Measurements from ENCODE around the gene CIAO1.

DNA sequence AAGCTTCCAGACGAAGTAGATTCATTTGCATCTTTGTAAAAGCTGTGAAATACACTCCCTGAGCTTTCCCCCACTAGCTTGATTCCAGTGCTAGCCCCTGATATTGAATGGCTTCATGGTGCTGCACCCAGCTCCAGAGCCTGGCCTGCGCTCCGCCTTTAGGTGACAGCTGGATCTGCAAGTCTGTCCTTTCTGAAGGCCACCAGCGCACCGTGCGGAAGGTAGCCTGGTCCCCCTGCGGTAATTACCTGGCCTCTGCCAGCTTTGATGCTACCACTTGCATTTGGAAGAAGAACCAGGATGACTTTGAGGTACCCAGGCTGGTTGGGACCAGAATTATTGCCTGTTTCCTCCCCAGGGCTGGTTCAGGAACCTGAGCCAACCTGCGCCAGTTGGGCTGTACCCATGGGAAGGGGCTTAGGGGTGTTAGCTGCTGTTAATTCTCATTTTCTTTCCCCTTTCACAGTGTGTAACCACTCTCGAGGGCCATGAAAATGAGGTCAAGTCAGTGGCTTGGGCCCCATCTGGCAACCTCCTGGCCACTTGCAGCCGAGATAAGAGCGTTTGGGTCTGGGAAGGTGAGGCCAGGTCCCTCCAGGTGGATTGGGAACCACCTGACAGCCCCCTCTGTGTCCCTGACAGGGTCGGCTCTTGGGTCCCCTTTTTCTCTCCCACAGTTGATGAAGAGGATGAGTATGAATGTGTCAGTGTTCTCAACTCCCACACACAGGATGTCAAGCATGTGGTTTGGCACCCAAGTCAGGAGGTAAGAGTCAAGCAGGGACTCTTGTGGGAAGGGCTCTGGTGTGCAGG is 1.3 kb downstream of the CIAO1 start:
- TF ChIP-seq SP1 (IDR thresholded peaks at IDR 0.05), result no peak
- no peak for TF ChIP-seq ARNT (IDR thresholded peaks at IDR 0.05)
- TF ChIP-seq FOXK2 (IDR thresholded peaks at IDR 0.05), result no peak
- TF ChIP-seq LEF1 (IDR thresholded peaks at IDR 0.05; ENCODE audit: borderline replicate concordance), result no peak
- TF ChIP-seq, protein P1, sequence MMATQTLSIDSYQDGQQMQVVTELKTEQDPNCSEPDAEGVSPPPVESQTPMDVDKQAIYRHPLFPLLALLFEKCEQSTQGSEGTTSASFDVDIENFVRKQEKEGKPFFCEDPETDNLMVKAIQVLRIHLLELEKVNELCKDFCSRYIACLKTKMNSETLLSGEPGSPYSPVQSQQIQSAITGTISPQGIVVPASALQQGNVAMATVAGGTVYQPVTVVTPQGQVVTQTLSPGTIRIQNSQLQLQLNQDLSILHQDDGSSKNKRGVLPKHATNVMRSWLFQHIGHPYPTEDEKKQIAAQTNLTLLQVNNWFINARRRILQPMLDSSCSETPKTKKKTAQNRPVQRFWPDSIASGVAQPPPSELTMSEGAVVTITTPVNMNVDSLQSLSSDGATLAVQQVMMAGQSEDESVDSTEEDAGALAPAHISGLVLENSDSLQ (IDR thresholded peaks at IDR 0.05), result no peak
- no peak for TF ChIP-seq ZNF384 (IDR thresholded peaks at IDR 0.05)
- no peak for TF ChIP-seq CTBP1 (IDR thresholded peaks at IDR 0.05; ENCODE audit: borderline replicate concordance)
- no peak for TF ChIP-seq SUZ12 (IDR thresholded peaks at IDR 0.05)
- TF ChIP-seq BHLHE40 (IDR thresholded peaks at IDR 0.05; ENCODE audit: borderline replicate concordance), result no peak
- TF ChIP-seq FOXM1 (IDR thresholded peaks at IDR 0.05; ENCODE audit: borderline replicate concordance), result no peak
- no peak for TF ChIP-seq ELF4 (IDR thresholded peaks at IDR 0.05)

Data from HEK293T (cell line).